Raji (cell line): ENCODE data around the gene PPARG.

Experiments
- POLR2A ChIP-seq: IDR thresholded peaks from 2 replicates; pipeline ENCODE4 v1.6.1; 2011; ENCODE audit warnings: low read depth, low read length, control low read depth; ENCODE audit not compliant: insufficient read depth

PPARG gene

DNA sequence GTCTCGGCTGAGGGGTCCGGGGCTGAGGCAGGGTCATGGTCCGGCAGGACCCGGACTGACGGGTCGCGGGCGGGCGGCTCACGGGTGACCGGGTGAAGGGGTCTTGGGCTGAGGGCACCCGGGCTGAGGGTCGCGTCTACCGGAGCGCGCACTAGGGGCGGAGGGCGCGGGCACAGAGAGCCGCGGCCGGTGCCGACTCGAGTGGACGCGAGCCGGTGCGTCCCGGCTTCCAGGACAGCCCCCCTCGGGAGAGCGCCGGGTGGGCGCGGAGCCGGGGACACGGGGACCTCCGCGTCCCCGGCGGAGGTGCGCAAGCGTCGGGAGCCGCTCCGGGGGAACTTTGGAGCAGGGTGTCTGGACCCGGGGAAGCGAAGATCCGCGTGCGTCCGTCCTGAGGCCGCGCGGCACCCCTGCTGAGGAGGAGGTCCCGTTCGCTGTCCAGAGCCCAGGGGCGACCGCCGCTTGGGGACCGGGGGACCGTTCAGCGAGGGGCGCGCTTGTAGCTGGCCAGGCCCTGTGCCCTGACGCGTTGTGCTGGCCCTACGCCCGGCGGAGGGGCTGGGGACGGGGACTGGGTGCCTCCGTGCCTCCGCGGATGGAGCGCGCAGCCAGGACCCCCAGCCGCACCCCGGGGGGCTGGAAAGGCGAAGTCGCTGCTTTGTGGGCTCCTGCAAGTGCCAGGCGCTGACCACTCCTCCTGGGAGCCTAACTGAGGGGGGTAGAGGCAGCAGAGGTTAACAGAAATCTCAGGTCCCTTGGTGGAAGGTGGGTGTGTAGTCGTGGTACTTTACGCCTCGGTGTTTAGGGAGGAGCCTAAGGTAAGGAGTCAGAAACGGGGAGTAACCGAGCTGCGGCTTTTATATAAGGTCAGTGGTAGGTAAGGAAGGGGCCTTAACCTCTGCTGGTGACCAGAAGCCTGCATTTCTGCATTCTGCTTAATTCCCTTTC is at the start of gene PPARG:
TSS of gene PPARG (plus strand) at position 889 of the 948 bp plus-strand sequence. CDS start 90,642 bp downstream, outside the sequence.
- TF ChIP-seq POLR2A = no peak

DNA sequence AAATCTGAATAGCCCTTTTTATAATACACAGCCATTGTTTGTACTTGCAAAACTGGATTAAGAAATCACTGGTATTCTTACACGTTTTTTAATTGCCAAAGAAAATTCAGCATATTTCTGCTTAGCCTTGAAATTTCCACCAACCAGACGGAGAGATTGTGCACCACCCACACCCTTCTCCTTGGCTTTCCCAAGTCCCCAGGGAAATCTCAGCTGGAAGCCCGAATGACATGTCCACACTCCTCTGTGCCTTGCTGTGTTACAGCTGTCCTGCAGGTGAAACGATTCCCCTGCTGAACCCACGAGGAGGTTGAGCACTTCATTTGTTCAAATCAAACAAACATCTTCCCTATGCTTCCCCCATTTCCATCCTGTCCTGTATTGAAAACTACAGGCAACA is 49.6 kb upstream of the PPARG start:
- no peak for TF ChIP-seq POLR2A

DNA sequence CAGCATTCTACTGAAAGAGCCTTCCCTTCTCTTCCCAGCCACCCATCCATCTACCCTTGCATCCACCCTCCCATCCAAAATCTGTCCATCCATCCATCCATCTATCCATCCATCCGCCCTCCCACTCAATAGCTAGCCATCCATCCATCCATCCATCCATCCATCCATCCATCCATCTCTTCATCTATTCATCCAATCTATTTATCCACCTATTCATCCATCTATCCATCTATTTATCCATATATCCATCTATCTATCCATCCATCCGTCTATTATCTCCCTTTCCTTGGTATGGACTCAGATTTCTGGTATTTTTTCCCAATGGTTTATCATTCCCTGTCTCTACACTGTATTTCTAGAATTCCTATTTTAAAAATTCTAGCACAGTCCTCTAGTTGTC is 46.1 kb upstream of the PPARG start:
- no peak for TF ChIP-seq POLR2A

DNA sequence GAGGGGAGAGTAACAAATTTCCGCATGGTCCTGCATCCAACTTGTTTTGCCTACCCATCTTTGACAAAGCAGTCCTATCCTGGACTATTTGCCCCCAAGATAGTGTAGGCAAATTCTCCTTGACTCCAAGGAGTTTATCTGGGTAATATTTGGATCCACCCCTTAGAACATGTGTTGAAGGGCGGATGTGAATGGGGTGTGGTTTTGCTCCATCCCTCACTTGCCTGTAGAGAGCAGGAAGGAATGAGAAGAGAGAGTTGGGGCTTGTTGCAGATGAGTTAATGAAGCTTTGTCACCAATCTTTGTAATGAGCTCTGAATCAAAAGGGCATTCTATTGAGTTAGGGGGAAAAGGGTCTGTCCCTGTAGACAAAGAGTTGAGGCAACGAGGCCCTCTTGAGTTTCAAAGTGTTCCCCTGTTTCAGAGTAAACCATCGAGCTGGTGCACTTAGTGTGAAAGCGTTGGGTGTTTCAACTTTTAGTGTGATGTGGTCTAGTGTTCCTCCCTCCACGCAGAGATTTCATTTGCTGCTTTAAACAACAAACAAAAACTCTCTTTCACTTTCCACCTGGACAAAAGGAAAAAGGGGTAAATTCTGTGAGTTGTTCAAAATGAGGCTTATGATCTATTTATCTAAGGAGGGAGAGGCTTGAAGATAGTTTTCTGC is 42.2 kb upstream of the PPARG start:
- no peak for TF ChIP-seq POLR2A

DNA sequence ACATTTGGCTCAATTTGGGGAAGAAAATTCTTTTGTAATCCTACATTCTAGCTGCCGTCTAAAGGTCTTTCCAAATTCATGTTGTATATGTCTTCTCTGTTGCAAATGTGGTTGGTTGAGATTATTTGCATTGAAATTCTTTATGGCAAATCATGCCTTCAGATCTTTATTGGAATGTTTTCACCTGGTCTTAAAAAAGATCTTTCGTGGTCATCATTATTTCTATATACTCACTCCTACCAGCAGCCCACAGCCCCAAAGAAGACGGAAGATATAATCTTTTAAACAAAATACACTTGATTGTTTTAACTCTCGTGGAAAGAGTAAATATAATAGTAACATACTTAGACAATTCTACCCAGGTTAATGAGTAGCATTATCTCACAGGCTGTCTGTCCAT is 41.5 kb upstream of the PPARG start:
- TF ChIP-seq POLR2A = no peak

DNA sequence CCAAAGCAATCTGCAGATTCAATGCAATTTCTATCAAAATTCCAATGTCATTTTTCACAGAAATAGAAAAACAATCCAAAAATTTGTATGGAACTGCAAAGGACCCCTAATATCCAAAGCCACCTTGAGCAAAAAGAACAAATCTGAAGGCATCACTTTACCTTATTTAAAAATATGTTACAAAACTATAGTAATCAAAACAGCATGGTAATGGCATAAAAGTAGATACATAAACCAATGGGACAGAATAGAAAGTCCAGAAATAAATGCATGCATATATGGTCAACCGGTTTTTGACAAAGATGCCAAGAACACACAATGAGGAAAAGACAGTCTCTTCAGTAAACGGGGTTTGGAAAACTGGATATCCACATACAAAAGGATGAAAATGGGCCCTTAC is 39.4 kb upstream of the PPARG start:
- TF ChIP-seq POLR2A = no peak

DNA sequence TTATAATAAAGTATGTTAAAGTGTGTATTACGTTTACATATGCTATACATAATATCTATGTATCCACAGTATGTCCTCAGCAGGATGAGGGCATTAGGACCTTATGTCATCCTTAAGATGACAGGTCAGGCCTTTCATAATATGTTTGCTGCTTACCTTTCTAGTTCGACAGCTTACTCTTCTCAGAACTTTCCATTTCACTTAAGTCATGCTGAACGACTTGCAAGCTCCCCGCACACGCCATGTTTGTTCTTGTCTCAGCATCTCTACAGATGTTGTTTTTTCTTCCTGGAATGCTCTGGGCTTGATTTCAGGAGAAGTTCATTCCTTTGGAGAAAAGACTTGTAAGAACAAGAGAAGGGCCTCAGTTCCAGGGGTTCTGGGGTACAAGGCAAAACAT is 36.0 kb upstream of the PPARG start:
- TF ChIP-seq POLR2A = no peak

DNA sequence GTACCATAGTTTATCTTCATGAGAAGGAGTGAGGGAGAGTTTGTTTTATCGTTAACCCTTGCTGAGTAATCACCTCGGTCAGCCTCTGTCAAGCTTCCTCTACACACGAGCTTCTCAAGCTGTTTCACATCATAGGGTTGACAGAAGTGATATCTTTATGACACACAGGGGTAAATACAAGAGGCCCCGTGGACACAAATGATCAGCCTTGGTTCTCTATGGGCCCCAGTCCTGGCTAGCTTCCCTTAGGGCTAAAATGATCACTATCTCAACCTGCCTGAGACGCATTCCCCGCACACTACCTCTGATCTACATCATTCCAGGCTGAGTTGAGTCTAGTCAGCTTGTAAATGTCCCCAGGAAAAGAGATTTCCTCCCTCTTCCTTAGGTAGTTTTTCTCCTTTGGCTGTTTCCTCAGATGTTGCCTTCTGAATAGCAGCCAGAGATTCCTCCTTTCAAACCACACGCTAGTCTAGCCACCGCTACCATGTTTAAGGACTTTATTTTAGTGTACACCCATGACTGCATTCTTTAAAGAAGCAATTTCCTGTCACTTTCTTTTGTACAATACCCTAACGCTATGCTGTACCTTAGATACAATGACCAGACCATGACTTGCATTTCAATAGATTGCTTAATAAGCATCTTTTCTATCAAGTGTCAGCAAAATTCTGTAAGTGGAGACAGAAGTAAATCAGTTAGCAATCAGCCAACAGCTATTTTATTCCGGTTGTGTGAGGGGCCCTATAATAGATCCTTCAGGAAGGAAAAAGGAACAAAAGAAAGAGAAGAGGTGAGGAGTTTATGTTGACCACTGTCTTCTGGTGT is 35.1 kb upstream of the PPARG start:
- TF ChIP-seq POLR2A = no peak

DNA sequence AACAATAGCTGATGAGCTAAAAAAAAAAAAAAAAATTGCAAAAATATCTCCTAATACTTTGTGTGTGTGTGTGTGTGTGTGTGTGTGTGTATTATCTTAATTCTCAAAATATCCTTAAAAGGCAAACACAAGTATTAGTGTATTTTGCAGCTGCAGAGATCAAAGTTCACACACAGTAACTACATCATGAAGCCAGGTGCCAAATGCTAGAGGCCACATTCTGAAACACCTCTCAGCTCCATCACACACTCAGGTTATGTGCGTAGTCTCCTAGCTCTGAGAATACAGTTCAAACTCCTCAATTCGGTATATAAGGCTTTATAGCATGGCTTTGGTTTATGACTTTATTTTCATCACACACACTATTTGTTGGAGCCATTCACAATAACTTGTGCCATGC is 33.5 kb upstream of the PPARG start:
- no peak for TF ChIP-seq POLR2A

DNA sequence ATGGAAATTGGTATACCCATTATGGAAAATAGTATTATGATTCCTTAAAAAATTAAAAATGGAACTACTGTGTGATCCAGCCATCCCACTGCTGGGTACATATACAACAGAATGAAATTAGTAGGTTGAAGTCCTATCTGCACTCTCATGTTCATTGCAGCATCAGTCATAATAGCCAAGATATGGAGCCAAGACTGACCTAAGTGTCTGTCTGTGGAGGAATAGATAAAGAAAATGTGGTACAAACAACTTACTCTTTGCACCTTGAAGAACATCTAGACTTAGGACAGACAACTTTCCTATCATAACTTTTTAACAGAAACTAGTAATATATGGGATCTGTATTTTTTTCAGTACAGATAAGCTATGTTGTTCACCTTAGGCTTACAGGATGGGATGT is 30.0 kb upstream of the PPARG start:
- no peak for TF ChIP-seq POLR2A

DNA sequence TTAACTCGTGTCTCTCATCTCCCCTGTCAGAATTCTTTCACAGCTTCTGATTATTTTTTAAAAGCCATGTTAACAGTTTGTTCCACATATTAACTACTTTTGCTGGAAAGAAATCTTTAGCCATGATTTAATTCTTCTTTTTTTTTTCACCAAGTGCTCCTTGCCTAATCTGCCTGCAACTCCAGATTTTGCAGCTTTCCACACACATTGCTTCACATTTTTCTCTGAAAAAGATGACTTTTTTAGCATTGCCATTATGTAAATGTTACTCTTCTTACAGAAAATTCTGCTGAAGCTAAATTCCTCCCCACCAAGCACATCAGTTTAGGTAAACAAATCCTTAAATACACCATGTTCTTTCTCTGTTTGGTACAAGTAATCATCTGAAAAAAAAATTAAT is 23.4 kb upstream of the PPARG start:
- TF ChIP-seq POLR2A = no peak

DNA sequence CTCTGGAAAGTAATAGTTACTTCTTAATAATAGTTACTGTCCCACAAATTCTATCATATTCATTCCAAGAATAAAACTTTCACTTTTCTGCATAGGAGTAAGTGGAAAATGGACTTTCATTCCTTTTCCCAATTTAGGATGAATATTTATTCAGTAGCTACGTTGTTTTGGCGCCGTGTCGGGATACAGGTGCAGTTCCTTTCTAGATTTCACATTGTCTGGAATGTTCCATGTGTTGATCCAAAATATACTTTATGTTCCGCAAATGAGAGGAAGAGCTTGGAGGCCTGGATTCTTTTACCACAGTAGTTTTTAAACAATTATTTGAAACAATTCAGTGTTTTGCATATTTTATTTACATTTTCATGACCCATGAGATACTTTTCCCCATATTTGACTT is 22.8 kb upstream of the PPARG start:
- no peak for TF ChIP-seq POLR2A

DNA sequence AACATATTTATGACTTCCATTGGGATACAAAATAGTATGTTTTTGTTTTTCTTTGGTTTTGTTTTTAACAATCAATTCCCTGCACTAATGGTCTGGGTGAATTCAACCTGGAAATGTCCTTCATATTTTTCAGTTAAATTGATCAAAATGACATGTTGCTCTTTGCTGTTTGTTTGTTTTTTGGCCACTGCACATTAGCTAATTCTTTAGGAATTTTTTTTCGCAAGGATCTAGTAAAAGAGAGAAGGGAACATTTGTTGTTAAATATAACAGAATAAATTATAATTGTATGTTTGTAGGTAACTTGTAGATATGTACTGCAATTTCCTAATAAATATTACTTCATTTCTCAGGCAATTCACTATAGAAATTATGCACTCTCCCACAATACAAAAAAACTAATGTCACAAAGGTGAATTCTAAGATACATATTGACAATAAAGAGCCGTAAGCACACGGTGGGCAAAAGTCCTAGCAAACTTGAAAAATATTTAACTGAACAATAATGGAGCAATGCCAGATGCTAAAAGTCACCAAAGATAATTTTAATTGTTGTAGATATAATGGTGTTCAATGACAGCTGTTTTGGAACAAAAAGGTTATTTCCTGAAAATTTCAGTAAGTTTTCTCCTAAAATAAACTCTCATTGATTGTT is 21.4 kb upstream of the PPARG start:
- TF ChIP-seq POLR2A = no peak

DNA sequence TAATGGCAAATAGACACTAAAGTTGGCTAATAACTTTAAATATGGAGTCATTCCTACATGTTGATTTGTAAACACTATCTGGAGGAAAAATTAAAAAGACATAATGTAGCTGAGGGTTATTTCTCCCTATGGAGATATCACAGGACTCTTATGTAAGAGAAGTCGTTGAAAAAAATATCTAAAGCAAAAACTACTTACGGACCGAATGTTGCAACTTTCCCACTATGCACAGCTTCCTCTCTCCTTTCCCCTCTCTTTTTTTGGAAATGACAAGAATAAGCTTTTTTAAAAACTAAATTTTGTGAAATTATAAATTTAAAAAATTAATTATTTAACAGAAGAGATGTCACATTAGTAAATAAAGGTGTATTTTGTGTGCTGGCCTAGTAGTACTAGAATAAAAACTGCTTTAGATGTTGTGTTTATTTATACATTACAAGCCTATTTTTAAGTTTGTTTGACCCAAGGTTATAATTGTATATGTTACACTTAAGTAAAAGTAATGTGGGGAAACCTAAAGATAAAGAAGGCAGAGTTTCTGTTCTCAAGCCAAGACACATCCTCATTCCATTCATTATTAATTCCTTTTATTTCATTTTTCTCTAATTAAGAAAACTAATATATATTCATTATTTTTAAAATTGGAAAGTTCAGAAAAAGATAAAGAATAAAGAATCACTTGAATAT is 20.7 kb upstream of the PPARG start:
- no peak for TF ChIP-seq POLR2A
